ENCODE measurements around the gene IGHMBP2.

DNA sequence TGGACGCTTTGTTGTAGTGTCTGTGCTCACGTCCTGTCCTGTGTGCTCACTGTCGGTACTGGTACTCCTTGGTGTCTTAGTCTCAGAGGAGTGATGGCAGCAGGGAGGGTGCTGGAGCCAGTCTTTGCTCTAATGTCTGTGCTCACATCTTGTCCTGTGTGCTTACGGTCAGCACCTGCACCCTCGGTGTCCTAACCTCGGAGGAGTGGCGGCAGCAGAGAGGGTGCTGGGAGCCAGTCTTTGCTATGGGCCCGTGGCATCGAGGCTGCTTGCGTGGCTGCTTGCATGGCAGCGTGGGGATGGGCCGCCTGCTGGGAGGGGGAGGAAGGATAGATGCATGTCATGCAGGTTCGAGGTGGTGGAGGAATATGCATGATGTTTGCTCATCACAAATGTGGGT lies 12.7 kb downstream of the IGHMBP2 start:
- TF ChIP-seq, protein P1, sequence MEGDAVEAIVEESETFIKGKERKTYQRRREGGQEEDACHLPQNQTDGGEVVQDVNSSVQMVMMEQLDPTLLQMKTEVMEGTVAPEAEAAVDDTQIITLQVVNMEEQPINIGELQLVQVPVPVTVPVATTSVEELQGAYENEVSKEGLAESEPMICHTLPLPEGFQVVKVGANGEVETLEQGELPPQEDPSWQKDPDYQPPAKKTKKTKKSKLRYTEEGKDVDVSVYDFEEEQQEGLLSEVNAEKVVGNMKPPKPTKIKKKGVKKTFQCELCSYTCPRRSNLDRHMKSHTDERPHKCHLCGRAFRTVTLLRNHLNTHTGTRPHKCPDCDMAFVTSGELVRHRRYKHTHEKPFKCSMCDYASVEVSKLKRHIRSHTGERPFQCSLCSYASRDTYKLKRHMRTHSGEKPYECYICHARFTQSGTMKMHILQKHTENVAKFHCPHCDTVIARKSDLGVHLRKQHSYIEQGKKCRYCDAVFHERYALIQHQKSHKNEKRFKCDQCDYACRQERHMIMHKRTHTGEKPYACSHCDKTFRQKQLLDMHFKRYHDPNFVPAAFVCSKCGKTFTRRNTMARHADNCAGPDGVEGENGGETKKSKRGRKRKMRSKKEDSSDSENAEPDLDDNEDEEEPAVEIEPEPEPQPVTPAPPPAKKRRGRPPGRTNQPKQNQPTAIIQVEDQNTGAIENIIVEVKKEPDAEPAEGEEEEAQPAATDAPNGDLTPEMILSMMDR (IDR thresholded peaks at IDR 0.05; ENCODE audit: borderline replicate concordance, extremely low read depth, low read length, poor library complexity, severe bottlenecking), result no peak
- TF ChIP-seq EZH2 (IDR thresholded peaks at IDR 0.05; ENCODE audit: borderline replicate concordance, low read depth, low read length, severe bottlenecking), result no peak

Data from DND-41 (cell line).